GM21390 (cell line): ENCODE measurements around the gene TSPAN5.
"Not testable (repeated sequence)": the region's sequence is repeated elsewhere in the genome, so short reads cannot be mapped to it uniquely, and the experiment has no call there.

Experiments used
- ATAC-seq: cut with Tn5 transposase; IDR thresholded peaks from one replicate; pipeline ENCODE4 v1.9.1; 2021; ENCODE audit not compliant: unreplicated experiment

The TSPAN5 gene

GRCh38 chr4:98469771-98470170 lies 188.6 kb downstream of the TSPAN5 start:
- no peak for ATAC-seq

GRCh38 chr4:98468709-98469108 lies 189.7 kb downstream of the TSPAN5 start:
- no peak for ATAC-seq

GRCh38 chr4:98467627-98468072 lies 190.8 kb downstream of the TSPAN5 start:
- peak; percentile 97 for ATAC-seq

- no peak for ATAC-seq
Measured at GRCh38 chr4:98466868-98467599, 191.4 kb downstream of the TSPAN5 start.

DNA sequence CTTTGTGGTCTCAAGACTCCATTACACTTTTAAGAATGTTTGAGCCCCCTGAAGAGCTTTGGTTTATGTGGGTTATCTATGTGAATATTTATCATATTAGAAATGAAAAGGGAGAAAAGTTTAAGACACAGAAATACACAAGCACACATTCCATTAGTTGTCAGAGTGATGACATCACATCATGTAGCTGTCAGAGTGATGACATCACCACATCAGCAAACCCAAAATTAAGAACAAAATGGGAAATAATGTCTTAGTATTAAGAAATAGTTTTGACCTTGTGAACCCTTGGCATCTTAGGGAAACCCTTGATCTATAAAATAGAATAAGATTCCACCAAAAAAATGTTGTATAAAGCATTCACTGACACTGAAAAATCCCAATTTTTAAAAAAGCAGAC lies 195.9 kb downstream of the TSPAN5 start:
- ATAC-seq: no peak

- ATAC-seq: not testable (repeated sequence)
Measured at GRCh38 chr4:98461121-98461865, 197.1 kb downstream of the TSPAN5 start.

DNA sequence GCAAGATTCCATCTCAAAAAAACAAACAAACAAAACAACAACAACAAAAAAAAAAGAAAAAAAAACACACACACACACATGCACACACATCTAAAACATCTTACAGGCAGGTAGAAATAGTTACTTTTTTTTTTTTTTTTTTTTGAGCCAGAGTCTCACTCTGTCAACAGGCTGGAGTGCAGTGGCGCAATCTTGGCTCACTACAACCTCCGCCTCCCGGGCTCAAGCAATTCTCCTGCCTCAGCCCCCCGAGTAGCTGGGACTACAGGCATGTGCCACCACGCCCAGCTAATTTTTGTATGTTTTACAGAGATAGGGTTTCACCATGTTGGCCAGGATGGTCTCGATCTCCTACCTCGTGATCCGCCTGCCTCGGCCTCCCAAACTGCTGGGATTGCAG lies 201.0 kb downstream of the TSPAN5 start:
- ATAC-seq: not testable (repeated sequence)

DNA sequence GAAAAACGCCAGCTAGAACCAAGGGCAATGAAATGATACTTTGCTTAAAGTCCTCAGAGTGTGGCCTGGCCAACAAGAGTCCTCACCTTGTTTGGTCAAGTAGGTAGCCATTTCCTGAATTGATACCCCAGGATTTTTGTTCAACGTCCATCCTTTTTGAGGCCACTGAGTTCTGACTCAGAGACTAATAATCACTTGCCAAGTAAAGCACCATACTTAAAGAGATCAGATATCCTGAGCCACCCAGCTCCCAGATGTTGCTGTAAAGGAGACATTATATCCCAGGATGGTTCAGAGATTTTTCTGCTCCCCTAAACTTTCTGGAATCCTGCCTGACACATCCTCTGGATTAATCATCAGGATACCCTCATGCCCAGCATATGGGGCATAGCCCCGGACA lies 206.3 kb downstream of the TSPAN5 start:
- no peak for ATAC-seq

GRCh38 chr4:98448908-98449307 lies 209.5 kb downstream of the TSPAN5 start:
- ATAC-seq: no peak

DNA sequence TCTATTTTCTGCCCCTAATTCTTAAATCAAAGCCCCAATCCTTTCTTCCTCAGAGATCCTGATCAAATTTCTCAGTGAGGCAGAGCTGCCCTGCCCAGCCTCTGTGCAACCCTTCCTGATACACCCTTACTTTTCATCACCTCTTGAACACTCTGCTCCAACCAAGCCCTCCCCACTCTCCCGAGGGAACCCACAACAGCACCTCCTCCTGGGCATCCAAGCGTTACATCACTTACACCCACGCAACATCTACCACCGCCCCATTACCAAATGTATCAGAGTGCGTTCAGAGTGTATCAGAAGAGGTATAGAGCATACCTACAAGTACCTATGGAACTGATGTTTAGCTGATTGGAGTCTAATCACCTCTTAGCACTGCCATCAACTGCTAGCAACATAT lies 210.8 kb downstream of the TSPAN5 start:
- ATAC-seq: no peak

DNA sequence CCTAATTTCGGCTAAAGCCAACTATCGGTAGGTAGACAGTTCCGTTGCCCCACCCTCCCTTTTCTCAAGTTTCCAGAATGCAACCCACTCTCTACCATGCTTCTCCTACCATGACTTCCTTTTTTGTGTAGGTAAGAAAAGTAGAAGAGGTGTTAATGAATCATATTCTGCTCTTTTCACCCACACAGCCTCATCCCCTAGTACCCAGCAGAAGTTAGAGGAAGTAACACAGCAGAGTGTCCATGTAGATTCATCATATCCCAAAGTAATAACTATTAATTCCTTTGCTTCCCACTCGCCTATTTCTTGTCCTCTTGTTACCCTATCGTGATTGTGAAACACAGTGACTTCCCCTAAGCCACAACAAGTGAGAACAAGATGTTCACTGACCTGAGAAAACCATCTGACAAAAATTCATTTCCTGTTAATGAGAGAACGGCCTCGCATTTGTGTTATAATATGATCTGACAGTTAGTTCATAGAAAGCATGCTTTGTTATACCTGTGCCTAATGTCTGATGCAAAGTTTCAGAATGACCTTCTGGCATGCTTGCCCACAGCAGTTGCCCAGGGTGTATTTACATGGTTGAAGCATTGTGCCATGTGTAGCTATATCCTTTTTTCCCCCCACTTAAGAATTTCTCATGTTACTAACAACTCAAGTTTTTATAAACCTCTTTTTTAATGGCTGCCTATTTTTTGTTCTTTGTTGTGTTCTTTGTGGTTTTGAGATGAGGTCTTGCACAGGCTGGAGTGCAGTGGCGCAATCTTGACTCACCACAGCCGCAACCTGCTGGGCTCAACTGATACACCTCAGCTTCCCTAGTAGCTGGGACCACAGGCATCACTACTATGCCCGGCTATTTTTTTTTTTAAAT lies 211.7 kb downstream of the TSPAN5 start:
- ATAC-seq: peak; percentile 80

GRCh38 chr4:98444371-98444770 lies 214.0 kb downstream of the TSPAN5 start:
- ATAC-seq: no peak

GRCh38 chr4:98434816-98435215 lies 223.6 kb downstream of the TSPAN5 start:
- ATAC-seq: no peak

- no peak for ATAC-seq
Measured at GRCh38 chr4:98433691-98434090, 224.7 kb downstream of the TSPAN5 start.

- no peak for ATAC-seq
Measured at GRCh38 chr4:98430708-98431403, 227.6 kb downstream of the TSPAN5 start.

- no peak for ATAC-seq
Measured at GRCh38 chr4:98423009-98423408, 235.4 kb downstream of the TSPAN5 start.

- ATAC-seq: no peak
Measured at GRCh38 chr4:98421111-98421510, 237.3 kb downstream of the TSPAN5 start.
